ENCODE measurements around the gene KANTR.

Gene KANTR

DNA sequence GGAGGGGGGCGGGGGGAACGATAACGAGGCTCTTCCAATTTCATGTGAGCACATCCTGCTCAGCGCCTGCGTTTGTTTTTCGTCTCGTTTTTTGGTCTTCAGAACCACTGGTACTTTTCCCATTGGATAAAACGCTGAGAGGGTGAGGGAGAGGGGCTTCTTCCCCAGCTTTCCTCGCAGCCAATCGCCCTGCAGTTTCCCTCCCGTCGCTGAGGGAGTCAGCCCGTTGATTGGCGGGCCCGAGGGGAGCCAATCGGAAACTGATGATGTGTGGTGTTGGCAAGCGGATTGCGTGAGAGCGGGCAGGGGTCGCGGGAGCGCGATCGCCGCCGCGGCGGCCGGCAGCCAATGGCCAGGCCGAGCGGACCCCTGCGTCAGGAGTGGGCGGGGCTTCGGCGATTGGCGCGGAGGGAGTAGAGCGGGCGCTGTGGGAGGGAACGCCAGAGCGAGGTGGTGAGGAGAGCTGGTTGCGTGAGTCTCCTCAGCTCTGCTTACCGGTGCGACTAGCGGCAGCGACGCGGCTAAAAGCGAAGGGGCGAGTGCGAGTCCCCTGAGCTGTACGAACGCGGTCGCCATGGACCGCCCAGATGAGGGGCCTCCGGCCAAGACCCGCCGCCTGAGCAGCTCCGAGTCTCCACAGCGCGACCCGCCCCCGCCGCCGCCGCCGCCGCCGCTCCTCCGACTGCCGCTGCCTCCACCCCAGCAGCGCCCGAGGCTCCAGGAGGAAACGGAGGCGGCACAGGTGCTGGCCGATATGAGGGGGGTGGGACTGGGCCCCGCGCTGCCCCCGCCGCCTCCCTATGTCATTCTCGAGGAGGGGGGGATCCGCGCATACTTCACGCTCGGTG, 11.8 kb upstream of the KANTR start, which contains the start of gene TSPYL2:
Gene TSPYL2, plus strand, starts transcription at position 443 of the 848 bp plus-strand sequence. Its CDS starts 132 bp downstream, at position 575.
- peak; percentile 90 for DNase-seq (ENCODE audit: low read depth)

GRCh38 chrX:53082773-53083616, 10.9 kb upstream of the KANTR start:
- DNase-seq (ENCODE audit: low read depth) = no peak

GRCh38 chrX:53084043-53084570, 9.8 kb upstream of the KANTR start:
- no peak for DNase-seq (ENCODE audit: low read depth)

- no peak for DNase-seq (ENCODE audit: low read depth)
Measured at GRCh38 chrX:53084863-53085262, 9.1 kb upstream of the KANTR start.

- no peak for DNase-seq (ENCODE audit: low read depth)
Measured at GRCh38 chrX:53085661-53086229, 8.2 kb upstream of the KANTR start.

- DNase-seq (ENCODE audit: low read depth) = no peak
Measured at GRCh38 chrX:53086464-53086863, 7.5 kb upstream of the KANTR start.

GRCh38 chrX:53087388-53087831, 6.5 kb upstream of the KANTR start:
- DNase-seq (ENCODE audit: low read depth) = no peak

DNA sequence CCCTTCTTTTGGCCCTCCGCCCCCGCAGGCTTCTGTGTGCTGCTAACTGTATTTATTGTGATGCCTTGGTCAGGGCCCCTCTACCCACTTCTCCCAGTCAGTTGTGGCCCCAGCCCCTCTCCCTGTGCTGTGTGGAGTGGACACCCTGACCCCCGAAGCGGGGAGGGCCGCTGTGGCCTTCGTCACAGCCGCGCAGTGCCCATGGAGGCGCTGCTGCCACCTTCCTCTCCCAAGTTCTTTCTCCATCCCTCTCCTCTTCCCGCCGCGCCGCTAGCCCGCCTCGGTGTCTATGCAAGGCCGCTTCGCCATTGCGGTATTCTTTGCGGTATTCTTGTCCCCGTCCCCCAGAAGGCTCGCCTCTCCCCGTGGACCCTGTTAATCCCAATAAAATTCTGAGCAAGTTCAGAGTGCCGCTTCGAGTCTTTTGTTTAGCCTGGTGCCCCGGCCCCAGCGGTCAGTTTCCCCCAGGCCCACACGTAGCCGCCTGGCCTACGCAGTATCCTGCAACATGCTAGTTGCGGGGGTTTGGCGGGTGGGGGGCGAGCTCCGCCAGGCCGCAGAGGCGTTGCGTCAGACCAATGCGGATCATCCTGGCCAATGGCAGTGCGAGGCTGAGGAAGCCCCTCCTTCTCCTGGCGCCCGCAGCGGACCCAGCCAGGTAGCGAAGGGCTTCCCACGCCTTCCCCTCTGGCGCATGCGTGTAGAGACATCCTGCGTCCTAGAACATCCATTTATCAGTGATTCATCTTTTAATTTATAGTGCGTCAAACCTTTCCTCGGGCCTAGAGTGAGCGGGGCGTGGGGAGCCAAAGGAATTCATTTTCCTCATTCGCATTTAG, 5.6 kb upstream of the KANTR start:
- peak; percentile 45 for DNase-seq (ENCODE audit: low read depth)

- DNase-seq (ENCODE audit: low read depth) = no peak
Measured at GRCh38 chrX:53089224-53089842, 4.6 kb upstream of the KANTR start.

DNA sequence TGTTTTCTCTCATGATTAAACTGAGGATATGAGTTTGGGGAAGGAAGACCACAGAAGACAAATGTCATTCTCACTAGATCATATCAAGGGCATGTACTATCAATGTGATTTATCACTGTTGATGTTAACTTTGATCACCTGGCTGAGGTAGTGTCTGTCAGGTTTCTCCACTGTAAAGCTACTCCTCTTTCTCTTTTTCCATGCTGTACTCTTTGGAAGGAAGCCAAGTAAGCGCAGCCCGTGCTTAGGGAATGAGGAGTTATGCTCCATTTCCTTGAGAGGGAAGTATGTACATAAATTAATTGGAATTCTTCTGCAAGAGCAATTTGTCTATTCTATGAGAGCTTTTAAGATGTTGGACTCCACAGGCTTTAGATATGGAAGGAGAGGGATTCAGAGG, 4.0 kb upstream of the KANTR start:
- DNase-seq (ENCODE audit: low read depth) = no peak

DNA sequence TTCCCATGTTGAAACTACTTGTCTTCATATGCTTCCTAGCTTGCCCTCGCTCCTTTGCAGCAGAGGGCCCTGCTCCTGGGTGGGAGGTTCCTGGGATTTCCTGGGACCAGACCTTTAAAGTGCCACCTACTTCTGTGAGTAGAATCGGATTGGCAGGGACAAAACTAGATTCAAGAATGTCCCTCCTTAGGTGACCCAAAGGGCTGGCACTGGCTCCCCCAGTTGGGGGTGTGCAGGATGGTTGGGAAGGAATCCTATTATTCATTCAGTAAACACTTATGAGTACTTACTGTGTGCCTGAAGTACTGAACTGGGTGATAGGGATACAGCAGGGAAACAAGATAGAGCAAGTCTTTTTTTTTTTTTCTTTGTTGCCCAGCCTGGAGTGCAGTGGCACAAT, 2.6 kb upstream of the KANTR start:
- DNase-seq (ENCODE audit: low read depth) = no peak

DNA sequence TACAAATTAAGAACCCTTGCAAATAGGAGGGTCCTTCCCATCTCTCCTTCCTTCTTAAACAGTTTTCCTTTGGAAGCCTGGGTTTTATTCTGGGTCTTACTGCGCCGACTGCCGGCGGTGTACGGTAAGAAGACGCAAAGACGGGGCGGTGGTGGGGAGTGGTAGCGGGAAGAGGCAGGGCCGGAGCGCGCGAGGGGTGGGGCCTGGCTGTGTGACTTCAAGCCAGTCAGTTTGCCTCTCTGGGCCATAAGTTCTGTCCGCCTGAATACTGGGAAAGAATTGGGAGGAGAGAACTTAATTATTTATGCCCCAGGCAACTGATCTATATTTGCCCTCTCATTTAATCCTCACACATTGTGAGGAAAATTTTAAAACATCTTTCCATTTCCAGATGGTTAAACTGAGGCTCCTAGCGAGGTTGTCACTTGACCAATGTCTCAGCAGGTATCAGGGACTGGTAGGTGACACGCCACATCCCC, 726 bp upstream of the KANTR start:
- DNase-seq (ENCODE audit: low read depth) = no peak

GRCh38 chrX:53094582-53094905, 602 bp downstream of the KANTR start:
- DNase-seq (ENCODE audit: low read depth) = no peak

DNA sequence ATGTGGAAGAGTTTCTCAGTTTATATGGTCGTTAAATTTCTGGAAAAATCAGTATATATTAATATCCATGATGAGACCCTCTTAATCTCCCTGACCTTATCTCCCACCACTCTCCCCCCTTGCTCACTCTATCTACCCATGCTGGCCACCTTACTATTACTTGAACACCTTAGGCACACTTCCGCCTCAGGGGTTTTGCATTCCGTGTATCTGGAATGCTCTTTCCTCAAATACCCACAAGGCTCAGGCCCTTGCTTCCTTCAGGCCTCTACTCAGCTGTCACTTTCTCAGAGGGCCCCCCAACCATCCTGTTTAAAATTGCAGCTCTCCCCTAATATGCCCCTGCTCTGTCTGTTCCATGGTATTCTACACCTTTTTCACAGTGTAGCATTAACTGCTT, 1.9 kb downstream of the KANTR start:
- no peak for DNase-seq (ENCODE audit: low read depth)

DNA sequence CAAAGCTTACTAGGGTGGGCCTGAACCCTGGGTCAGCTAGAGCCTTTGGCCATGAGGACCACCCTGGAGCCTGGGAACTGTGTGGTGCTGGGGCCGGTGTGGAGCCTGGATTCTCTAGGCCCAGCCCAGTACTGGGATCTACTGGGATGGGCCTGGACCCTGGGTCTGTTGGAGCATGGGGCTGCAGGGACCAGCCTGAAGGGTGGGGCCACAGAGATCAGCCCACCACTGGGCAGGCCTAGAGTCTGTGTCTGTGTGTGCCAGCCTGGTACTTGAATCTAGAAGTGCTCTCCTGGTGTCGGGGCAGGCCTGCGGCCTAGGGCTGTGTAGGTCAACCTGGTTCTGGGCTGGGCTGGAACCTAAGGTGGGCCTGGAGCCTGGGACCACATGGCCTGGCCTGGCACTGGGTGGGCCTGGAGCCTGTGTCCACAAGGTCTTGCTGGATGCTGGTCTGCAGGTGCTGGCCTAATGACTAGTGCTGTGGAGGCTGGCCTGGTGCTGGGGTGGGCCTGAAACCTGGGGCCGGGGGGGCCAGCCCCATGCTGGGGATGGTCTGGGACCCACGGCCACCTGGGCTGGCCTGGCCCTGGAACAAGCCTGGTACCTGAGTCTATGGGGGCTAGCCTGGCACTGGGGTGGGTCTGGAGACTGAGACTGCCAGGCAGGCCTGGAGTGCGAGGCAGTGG, 21.1 kb downstream of the KANTR start:
- no peak for DNase-seq (ENCODE audit: low read depth)

DNA sequence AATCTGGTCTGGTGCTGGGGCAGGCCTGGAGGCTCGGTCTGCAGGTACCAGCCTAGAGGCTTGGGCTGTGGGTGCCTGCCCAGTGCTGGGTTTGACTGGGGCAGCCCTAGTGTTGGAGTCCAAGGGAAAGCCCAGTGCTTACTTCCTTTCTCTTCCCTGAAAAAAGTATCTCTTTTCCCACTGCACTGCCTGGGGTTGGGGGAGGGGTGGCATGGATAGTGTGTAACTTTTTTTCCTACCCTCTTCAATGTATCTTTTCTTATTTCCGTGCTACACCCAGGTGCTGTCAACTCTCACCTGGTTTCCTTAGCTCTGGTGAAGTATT, 21.6 kb downstream of the KANTR start:
- DNase-seq (ENCODE audit: low read depth) = no peak

DNA sequence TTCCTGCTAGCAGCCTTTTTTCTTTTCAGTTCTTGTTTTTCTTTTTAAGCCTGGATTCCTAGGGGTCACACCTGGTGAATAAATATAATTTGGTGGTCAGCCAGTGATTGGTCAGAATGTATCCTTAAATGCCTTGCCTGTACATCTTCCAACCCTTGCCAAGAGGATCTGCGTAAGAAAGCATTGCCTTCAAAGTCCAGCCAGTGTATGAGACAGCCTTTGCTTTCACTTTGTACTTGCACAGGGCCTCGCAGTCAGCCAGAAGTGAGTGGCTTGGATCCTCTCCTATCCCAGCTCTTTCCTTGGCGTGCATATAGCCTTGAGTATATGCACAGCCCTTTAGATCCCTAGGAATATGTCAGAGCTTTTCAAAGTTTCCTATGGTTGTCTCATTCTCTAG, 22.2 kb downstream of the KANTR start:
- DNase-seq (ENCODE audit: low read depth) = no peak

GRCh38 chrX:53122013-53122412, 28.1 kb downstream of the KANTR start:
- no peak for DNase-seq (ENCODE audit: low read depth)

GRCh38 chrX:53125506-53125905, 31.6 kb downstream of the KANTR start:
- DNase-seq (ENCODE audit: low read depth) = no peak

DNA sequence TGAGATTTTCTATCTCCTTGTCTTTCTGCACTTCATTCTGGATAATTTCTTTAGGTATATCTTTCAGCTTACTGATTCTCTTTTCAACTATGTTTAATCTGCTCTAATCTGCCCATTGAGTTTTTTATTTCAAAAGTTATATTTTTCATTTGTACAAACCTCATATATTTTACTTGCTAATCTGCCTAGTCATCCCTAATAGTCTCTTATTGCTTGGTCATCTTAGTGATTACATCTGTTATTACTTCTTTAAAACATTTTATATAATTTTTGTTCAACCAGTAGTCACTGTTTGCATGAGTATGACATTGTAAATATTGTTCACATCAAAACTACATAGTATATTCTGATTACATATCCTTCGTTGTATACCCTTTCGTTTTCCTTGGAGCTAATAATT, 32.4 kb downstream of the KANTR start:
- no peak for DNase-seq (ENCODE audit: low read depth)
